Effector CD4-positive, alpha-beta T cell (primary cell): ENCODE data around the gene STING1.
"Not testable (repeated sequence)": the region's sequence is repeated elsewhere in the genome, so short reads cannot be mapped to it uniquely, and the experiment has no call there.

Source experiments
- DNase-seq: peaks from one replicate; pipeline ENCODE4 v3.0.0-alpha.2; 2020

Gene STING1

DNA sequence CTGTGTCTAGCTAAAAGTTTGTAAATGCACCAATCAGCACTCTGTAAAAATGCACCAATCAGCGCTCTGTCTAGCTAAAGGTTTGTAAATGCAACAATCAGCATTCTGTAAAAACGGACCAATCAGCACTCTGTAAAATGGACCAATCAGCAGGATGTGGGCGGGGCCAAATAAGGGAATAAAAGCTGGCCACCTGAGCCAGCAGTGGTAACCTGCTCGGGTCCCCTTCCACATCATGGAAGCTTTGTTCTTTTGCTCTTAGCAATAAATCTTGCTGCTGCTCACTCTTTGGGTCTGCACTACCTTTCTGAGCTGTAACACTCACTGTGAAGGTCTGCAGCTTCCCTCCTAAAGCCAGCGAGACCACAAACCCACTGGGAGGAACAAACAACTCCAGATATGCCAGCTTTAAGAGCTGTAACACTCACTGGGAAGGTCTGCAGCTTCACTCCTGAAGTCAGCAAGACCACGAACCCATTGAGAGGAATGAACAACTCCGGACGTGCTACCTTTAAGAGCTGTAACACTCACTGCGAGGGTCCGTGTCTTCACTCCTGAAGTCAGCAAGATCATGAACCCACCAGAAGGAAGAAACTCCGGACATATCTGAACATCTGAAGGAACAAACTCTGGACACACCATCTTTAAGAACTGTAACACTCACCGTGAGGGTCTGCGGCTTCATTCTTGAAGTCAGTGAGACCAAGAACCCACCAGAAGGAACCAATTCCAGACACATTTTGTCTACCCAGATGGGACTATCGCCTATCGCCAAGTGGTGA, 20.7 kb upstream of the STING1 start:
- not testable (repeated sequence) for DNase-seq

DNA sequence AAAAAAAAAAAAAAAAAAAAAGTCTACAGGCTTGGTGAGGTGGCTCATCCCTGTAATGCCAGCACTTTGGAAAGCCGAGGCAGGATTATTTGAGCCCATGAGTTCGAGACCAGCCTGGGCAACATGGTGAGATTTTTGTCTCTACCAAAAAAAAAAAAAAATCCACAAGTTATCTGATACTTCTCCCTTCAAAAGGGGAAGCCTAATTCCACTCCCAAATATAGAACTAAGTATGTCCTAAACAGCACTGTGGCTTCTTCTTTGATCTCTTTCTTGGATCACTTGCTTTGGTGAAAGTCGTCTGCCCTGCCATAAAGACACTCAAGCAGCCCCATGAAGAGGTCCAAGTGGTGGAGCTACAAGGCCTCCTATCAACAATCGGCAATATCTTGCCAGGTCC, 18.8 kb upstream of the STING1 start:
- no peak for DNase-seq

DNA sequence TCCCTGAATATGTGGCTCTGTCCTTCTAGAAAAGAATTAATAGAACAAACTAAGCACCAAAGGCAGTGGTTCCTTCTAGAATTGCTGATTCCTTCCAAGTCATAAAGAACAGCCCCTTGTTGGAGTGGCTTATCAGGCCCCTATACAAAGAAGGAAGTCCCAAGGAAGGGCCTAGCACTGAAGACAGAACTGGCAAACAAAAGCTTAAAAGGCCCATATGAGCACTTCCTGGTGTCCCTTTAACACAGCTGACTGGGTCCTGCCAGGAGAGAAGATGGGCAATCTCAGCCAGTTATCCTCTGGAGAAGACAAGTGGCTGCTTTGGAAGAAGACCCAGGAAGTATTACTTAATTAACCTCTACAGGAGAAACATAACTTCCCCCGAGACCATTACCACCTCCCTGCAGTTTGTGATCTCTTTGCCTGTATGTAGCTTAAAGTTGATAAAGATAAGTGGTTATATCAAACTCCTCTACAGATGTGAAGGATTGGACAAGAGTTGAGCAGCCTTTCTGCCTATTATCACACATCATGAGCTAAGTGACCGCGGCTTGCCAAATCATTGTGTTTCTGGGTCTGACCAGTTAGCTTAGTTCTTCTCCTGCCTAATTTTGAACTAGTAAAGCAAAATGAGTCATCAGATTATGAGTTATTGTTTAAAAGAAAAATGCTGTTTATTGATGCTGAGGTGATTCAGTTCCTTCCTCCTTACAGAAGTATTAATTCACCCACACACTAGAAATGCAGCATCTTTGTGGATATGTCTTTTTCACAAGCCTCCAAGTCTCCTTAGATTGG, 13.3 kb upstream of the STING1 start:
- no peak for DNase-seq

DNA sequence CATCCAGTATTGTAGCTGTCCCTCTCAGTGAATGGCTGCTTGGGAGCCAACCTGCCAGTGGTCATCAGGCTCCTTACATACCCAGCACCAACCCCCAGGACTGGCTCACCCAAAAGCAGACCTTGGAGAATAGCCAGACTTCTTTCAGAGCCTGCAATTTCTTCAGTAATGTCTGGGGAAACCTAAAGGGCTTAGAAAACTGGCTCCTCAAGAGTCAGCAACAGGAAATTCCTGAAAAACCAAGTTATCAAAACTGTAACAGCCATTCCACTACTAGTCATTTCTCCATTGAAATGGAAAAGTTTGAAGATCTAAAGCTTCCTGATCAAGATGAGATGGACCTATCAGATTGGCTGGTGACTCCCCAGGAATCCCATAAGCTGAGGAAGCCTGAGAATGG, 12.3 kb upstream of the STING1 start:
- no peak for DNase-seq

DNA sequence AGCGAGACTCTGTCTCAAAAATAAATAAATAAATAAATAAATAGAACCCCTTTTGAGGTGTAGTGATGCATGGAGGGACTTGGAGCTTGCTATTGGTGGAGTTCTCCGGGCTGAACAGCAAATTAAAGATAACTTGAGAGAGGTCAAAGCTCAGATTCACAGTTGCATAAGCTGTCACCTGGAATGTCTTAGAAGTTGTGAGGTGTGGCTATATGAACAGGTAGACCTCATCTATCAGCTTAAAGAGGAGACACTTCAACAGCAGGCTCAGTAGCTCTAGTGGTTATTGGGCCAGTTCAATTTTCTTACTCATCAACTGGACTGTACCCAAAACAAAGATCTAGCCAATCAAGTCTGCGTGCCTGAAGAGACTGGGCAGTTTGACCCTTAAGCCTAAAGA, 11.7 kb upstream of the STING1 start:
- no peak for DNase-seq

DNA sequence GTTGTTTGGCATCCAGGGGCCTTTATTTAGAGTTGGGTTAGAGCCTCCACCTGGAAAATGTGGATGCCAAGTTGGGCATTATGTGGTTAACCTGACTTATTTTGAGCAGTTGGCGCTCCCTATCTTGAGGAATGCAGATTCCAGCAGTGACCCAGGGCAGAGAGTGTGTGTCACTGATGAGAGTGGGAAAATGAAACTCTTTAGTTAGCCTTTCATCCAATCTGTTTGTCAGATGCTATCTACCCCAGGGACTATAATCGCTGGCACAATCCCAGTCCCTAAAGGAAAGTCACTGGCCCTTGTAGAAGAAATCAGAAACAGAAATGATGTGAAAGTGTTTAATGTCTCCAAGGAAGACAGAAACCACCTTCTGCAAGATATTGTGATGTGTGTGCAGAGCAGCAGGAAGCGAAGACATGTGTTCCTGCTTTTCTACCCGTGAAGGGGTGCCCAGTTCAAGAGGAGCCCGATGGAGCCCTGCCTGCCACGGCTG, 10.2 kb upstream of the STING1 start:
- DNase-seq, result no peak

DNA sequence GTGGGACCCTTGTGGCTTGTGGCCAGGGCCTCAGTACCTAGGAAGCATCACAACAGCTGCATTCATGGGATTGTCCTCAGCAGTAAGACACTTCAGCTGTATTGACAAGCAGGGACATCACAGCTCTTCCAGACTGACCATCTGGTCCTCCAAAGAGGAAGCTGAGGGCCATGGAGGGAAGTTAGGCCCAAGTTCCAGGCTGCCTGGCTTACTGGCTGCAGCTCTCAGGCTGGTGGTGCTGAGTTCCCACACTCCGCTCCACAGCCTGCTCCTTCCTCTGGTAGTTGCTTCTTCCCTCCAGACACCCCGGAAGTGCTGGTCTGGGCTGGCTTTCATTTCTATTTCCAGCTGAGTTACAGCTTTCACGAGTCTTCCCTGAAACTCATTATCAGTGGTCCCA, 5.7 kb upstream of the STING1 start:
- no peak for DNase-seq

DNA sequence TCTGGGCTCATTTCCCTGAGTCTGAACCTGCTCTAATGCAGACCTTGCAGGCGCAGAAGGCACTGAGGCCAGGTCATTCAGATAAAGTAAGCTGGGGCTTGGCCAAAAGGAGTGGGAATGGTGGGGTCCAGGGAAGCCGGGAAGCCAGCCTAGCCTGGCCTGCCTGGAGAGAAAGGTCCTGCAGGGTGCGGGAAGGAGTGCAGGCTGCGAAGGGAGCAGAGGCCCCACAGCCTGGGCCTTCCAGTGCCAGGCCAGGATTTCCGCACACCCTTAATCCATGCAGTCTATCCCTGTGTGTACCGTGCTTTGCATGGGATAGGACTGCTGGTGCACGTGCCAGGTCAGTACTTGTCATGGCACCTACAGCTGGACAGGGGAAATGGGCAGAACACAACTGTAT, 3.6 kb upstream of the STING1 start:
- no peak for DNase-seq

DNA sequence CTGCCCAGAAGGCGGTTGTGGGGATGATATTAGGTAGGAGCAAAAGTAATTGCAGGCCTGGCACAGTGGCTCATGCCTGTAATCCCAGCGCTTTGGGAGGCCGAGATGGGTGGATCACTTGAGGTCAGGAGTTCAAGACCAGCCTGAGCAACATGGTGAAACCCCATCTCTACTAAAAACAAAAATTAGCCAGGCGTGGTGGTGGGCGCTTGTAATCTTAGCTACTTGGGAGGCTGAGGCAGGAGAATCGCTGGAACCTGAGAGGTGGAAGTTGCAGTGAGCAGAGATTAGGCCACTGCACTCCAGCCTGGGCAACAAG, 291 bp upstream of the STING1 start:
- not testable (repeated sequence) for DNase-seq

DNA sequence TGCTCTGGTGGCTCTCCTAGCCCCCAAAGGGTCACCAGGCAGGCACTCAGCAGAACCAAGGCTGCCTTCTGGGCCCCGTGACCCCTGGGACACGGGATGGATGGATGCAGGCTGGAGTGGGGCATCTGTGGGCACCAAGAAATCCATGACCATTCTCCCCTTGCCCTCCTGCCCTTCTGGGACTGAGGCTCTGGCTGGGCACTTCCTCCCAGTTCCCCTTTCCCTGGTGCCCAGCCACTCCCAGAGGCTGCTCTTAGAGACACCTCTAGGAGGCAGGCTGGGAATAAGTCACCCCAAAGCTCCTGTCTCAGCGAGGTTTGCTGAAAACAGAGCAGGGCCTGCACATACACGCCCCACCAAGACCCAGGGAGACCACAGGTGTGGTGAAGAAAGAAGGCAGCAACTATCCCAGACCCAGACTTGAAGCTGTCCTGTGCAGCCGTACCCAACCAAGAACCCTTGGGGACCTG, 943 bp downstream of the STING1 start:
- no peak for DNase-seq

DNA sequence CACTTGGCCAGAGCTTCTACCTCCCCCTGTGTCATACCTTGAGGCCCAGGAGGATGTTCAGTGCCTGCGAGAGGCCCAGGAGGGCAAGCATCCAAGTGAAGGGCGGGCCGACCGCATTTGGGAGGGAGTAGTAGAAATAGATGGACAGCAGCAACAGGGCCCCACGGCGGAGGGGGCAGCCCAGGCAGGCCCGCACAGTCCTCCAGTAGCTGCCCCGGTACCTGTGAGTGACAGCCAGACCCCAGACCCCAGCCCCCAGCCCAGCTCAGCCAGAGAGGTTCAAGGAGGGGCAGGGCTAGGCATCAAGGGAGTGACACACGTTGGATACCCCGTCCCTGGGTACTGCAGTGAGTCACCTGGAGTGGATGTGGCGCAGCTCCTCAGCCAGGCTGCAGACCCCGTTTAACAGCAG, 1.4 kb downstream of the STING1 start:
- peak; percentile 22 for DNase-seq

DNA sequence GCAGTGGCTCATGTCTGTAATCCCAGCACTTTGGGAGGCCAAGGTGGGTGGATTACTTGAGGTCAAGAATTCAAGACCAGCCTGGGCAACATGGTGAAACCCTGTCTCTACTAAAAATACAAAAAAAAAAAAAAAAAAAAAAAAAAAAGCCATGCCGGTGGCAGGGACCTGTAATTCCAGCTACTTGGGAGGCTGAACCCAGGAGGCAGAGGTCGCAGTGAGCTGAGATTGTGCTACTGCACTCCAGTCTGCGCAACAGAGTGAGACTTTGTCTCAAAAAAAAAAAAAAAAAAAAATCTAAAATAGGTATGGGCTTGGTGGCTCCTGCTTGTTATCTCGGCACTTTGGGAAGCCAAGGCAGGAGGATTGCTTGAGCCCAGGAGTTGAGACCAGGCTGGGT, 2.8 kb downstream of the STING1 start:
- DNase-seq, result not testable (repeated sequence)

DNA sequence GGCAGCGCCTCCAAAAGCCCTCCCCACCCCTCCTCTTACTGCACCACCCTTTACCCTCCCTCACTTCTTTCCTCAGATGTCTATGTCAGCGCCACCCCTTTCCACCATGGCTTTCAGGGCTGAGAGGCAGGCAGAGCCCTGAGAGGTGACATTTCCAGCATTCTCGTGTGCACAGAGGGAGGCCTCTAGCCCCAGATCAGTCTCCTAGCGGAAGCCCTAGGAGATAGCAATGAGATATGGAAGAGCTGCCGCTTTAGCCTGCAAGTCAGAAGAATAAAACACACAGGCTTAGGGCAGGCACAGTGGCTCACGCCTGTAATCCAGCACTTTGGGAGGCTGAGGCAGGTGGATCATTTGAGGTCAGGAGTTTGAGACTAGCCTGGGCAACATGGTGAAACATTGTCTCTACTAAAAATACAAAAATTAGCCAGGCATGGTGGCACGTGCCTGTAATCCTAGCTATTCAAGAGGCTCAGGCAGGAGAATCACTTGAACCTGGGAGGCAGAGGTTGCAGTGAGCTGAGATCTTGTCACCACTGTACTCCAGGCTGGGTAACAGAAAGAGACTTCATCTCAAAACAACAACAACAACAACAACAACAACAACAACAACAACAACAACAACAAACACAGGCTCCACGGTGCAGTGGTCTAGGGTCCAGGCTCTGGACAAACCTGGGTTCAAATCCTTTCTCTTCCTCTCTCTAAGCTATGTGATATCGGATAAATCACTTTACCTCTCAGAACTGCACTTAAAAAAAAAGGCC, 3.7 kb downstream of the STING1 start:
- not testable (repeated sequence) for DNase-seq

DNA sequence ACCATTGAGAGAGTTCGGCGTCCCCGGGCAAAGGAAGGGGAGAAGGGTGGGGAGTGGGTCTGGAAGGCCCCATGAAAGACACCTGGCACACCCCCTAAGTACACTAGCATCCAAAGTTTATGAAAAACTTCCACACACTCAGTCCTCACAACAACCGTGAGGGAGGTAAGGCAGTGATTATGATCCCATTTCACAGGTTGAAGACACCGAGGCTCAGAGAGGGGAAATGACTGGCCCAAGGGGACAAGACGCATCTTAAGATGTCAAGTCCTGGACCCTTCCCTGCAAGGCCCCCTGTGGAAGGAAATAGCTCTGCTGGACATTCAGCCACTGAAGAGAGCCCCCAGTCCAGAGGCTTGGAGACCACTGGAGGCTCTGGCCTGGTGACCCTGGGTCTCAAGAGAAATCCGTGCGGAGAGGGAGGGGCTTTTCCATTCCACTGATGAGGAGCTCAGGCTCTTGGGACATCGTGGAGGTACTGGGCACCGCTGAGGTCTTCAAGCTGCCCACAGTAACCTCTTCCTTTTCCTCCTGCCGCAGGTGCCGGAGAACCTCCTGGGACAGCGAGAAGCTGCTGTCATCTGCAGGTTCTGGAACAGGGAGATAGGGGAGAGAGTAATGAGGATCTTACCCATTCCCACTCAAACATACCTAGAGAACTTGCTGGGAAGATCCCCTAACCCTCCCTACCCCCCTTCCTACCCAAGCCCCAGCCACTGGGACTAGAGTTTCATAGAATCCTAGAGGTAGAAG, 6.5 kb downstream of the STING1 start:
- DNase-seq, result no peak

DNA sequence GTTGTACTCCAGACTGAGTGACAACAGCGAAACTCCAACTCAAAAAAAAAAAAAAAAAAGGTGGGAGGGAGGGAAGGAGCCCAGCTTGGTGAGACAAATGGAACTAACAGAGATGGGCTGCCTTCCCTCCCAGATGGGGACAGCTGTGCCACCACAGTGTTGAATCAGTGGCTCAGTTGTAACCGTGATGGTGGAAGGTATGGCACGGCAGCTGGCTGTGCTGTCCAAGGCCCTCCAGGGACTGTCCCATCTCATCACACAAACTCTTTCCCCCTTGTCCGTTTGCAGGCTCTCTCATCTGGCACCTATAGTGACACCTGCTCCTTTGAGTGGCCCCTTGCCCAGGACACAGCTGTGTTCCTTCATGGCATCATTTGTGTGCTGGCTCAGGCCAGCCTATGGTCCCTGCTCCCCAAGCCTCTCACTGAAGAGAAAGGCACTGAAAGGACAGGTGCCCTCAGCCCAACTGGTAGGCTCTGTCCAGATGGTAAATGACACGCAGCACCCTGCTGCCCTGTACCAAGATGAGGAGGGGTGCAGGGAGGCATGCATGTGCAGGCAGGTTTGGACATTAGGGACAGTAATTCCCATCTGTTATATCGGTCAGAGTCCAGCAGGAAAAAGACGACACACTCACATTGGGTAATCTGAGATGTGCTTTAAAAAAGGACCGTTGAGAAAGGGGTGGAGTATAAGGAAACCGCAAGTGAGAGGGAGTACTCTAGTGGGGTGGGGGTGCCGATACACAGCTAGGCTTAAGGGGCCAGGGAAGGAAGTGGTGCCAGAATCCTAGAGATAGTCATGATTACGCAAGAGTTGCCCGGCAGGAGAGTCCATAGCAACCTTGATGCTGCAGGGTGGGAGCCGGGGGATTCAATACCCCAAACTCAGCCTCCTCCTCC, 7.4 kb downstream of the STING1 start:
- DNase-seq, result no peak

DNA sequence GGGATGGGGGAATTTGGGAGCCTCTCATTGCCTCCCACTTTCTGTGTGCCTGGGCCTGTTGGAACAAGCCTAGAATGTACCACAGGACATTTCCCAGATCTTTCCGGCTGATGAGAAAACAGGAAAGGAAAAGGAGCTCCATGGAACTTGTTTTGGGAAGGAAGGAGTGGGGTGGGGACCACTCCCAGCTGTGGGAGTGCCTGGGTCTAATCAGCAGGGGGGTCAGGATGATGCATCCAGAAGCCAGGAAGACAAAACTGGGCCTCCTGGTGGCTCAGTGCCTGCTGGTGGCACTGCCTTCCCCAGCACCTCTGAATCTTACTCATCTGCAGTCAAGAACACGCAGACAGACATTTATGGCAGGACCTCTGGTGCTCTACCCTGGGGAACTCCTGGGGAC, 9.0 kb downstream of the STING1 start:
- DNase-seq, result no peak

DNA sequence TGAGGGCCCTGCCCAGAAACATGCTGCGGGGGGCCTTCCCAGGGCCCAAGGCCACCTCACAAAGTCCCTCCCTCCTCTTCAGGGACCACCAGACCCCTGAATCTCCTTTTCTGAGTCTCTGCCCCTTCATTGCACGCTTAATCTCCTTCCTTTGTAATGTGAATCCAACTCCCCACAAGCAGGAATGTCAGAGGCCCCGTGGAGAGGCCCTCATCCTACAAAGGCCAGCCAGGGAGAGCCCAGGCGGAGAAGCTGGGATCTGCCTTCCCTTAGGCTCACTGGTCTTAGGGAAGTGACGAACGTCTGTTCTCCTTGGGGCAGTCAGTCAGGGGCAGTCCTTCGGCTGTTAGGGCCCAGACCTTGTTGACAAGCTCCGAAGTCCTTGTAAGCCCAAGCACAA, 9.5 kb downstream of the STING1 start:
- DNase-seq, result no peak

DNA sequence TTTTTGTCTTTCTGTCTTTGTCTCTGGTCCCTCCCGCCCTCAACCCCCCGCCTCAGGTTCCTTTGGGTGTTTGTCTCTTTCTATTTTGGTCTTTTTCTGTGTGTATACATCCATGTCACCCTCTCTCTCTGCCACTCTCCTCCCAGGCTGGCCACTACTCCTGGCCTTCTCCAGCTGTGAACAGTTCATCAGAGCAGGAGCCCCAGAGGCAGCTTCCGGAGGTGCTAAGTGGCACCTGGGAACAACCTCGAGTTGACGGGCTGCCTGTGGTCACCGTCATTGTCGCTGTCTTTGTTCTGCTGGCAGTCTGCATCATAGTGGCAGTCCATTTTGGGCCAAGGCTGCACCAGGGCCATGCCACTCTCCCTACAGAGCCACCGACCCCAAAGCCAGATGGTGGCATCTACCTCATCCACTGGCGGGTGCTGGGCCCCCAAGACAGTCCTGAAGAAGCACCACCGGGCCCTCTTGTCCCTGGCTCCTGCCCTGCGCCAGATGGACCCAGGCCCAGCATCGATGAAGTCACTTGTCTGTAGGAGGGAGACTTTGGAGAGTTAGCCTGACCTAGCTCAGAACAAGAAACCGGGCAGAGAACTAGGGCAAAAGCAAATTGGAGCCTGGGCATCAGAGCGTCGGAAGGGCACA, 10.1 kb downstream of the STING1 start:
- DNase-seq, result no peak

DNA sequence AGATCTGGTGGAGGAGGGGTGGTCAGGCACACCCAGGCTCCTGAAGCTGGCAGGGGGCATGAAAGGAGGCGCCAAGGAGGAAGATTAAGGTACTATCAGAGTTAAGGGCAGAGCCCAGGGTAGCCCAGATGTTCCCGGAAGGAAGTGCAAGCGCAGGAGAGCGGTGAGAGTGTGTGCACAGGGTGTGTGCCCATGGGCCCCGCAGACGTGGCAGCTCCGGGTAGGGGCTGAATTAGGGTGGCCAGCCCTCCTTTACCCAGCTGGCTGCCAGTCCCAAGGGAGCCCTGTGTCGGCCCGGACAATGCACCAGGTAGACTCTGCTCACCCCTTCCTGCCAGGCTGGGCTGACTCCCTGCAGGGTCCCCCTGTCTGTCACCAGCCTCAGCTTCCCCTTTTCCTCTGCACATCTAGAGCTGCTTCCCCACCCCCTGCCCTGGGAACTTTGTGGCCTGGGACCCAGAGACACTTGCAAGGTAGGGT, 11.7 kb downstream of the STING1 start, which contains the start of gene SMIM33:
Gene SMIM33, plus strand, starts transcription at position 184 of the 480 bp plus-strand sequence. Its CDS starts 118 bp downstream, at position 302.
- peak; percentile 23 for DNase-seq

DNA sequence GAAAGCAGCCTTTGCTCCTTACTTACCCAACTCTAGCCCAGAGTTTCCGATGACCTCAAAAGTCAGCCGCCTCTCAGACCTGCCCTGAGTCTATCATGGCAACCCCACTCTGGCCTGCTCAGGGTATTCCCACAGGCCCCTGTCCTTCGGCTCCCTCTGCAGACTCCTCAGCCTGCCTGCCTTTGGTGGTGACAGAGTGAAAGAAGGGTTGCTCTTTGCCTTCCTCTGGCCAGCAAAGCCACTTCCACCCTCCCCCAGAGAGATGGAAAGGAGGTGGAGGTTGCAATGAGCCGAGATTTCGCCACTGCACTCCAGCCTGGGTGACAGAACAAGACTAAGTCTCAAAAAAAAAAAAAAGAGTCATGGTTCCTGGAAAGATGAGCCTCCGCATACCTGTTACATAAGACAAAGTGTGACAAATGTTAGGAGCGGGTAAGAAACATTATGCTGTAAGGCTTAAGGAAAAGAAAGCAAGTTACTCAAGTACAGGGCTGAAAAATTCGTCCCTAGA, 14.1 kb downstream of the STING1 start:
- no peak for DNase-seq
